GM19035 (cell line): Measurements from ENCODE around the gene UBA6.

ENCODE experiments used
- ATAC-seq: cut with Tn5 transposase; IDR thresholded peaks from one replicate; pipeline ENCODE4 v1.9.1; 2021; ENCODE audit not compliant: unreplicated experiment

UBA6 gene

DNA sequence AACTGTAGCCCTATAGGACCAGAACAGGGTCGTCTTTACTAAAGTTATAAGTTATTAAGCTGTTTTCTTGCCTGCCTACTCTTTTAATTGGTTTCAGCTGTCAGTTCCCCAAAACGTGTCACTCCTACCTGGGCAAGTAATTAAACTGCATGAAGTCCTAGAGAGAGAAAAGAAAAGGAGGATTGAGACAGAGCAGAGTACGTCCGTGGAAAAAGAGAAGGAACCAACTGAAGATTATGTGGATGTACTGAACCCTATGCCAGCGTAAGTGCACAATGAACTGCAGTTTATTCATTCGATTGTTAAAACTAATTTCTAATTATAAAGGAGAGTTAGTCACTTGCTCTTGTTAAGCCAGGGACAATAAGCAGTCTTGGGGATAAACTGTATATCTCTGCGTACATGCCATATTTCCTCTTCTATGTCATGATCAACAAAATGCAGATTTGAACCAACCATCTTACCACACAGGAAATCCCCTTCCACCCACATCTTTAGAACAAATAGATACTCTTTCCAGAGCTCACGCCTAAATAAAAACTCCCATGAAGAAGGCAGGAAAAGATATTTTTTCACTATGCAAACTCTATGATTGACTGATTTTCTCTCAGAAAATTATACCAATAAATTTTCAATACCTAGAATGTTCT, 119.6 kb downstream of the UBA6 start:
- peak; percentile 60 for ATAC-seq

DNA sequence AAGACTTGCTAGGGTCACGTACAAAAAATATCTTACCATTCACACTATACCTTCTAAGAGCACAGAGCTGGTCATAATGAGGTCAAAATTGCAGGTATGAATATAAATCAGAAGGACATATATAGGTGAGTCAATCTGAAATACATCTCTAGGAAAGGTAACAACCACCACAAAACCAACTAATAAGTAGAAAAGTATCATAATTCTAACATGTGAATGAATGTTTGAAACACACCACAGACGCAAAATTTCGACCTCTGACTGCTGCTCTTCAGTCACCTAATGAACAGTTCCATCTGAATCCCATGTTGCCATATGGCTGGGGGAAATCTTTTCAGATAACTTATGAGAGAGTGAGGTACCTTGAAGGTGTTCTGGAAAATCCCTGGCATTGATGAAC, 120.4 kb downstream of the UBA6 start:
- ATAC-seq = peak; percentile 31

DNA sequence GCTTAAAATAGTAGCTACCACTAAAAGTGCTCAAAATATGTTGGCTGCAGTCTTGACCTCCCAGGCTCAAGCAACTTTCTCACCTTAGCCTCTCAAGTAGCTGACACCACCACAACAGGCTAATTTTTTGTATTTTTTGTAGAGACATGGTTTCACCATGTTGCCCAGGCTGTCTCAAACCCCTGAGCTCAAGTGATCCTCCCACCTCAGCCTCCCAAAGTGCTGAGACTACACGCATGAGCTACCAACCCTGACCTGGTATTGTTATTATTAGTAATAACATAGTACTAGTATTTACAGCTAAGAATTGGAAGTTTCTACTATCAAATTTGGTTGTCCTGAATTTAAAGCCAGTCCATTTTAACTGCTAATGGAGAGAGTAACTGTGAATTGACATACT, 124.4 kb downstream of the UBA6 start:
- peak; percentile 39 for ATAC-seq

DNA sequence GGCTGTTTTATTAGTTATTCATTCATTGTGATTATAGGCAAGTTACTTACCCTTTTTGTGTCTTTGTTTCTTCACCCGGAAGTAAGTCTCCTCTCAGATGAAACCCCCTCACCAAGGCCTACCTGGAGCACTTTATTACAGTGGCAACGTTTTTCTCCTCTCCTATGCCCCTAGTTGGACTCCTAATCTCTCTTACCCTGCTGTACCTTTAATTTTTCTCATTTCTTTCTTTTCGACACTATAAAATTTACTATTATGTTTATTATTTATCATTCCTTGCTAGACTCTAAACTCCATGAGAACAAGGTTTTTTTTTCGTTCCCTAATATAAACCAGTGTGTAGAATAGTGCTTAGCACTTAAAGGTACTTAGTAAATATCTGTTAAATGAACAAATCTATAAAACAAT, 124.9 kb downstream of the UBA6 start:
- no peak for ATAC-seq

DNA sequence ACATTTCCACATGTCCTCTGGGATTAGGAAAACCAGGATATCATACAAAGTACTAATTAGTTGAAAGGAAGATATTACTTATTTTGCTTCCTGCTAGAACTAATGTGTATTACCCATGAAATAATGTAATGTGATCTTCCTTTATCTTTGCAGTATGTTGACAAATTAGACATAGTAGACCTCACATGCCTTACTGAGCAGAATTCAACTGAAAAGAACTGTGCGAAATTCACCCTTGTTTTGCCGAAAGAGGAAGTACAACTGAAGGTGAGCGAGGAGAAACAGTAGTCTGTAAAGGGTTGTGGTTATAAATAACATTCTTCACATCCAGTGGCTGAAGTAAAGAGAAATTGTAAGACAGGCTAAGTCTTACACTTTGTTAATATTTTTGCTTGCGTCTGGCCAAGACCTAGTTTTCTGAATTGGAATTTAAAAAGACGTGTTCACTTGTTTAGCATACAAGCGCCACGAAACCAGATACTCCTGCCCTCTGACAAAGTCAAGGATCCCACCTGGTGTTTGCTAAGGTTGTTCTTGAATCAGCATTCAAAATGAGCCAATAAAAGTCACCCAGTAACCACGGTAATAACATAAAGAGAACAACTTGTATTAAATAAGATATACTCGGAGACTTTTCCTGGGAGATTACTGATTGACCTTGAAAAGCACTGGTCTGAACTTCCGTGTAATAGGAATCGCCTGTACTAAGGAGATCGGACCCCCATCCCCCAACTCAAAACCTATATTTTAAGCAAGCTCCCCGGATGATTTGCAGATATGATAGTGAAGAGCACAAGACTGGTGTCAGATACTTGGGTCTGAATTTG, 125.5 kb downstream of the UBA6 start:
- peak; percentile 92 for ATAC-seq

DNA sequence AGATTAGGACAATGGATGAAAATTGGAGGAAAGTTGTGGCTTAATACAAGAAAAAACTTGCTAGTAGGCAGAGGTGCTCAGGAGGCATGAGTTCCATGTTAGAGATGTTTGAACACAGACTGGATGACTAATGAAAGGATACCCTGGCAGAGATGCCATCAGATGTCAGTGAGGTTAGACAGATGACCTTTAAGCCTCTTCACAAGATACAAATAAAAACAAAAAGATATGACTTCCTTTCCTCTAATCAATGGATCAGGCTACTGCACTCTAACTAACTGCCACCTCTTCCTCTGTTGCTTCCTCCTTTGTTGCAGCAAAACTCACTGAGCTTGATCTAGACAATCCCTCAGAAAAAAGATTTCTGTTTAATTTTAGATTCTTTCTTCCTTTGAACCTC, 127.8 kb downstream of the UBA6 start:
- no peak for ATAC-seq

DNA sequence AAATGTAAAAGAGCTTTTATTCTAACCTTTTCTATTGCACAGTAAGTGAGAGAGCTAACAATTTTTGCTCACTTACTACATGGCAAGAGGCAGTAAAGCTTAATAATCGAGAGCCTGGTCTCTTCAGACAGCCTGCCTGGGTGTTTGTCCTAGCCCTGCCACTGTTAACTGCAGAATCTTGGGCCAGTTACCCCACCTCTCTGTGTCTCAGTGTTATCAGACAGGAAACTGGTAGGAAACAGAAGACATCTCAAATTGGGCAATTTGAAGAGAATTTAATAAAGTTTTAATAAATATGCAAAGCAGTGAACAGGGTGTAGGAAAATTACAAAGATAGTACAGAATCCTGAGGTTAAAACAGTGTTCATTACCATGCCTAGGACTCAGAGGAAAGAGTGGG, 129.0 kb downstream of the UBA6 start:
- ATAC-seq = no peak

DNA sequence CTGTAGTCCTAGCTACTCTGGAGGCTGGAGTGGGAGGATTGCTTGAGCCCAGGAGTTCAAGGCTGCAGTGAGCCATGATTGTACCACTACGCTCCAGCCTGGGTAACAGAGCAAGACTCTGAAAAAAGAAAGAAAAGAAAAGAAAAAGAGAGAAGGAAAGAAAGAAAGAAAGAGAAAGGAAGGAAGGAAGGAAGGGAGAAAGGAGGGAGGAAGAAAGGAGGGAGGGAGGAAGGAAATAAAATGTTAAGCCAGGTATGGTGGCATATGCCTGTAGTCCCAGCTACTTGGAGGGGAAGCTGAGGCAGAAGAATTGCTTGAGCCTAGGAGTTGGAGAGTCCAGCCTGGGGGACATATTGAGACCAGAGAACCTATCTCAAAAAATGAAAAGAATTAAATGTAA, 130.4 kb downstream of the UBA6 start:
- no peak for ATAC-seq

DNA sequence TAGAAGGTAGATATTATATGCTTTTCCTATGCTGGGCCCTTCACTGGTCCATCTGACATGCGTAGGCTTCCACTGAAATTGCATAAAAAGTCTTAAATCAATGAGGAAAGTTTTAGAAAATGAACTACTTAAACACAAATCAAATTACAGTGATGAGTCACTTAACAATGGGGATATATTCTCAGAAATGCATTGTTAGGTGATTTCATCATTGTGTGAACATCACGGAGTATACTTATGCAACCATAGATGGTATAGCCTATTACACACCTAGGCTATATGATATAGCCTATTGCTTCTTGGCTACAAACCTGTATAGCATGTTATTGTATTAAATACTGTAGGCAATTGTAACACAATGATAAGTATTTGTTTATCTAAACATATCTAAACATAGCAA, 132.1 kb downstream of the UBA6 start:
- ATAC-seq = no peak

DNA sequence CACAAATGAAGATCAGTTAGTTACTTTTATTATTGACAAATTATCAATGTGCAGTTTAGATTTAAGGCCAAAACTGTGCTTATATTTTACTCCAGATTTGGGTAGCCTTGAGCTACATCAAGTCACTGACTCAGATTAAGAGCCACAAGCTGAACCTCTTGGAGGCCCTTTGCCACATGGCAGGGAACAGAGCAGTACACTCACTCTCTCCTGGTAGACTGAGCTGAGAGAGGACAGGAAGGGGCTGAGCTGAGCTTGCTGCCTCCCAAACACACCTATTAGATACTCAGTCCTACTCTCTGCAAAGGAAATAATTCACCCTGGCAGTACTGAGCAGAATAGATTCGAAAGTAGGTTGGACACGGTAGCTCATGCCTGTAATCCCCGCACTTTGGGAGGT, 134.6 kb downstream of the UBA6 start:
- no peak for ATAC-seq

DNA sequence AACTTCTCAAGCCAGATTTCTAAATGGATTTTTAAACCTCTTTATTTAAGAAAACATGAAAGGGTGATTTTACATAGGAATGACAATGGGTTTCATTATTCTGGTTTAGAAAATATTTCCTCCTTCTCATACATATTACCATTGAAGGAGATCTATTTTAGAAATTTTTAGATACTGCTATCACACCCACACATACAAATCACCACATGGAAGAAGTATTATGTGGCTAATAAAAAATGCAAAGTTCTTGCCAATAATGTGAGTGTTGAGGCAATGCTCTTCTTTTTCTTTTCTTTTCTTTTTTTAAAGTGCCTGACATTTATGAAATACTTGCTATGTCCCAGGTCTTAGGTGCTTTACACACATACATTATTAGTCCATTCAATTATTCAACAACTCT, 135.7 kb downstream of the UBA6 start:
- ATAC-seq = no peak
